ENCODE results near the gene DDAH1. TPM values are rescaled to one million over a fixed set of nuclear protein-coding genes. Genes with fewer than 3 reads are reported as not detected.

The DDAH1 gene
- 8.0 to 10.6 TPM (median 9.0 TPM) in 5 replicates for total RNA-seq (2022; extraction: Qiagen RNA extraction)

GRCh38 chr1:85465099-85465785 is at the start of gene DDAH1:
Gene DDAH1 (minus strand): TSS chr1:85465159. CDS start chr1:85465045, 114 bp downstream.

GRCh38 chr1:85276215-85276977 is 188.6 kb downstream of the DDAH1 start, which contains the start of gene BCL10:
Gene BCL10 (minus strand): TSS chr1:85276632. CDS start chr1:85276352, 280 bp downstream.

Other genes starting within 250 kb of the DDAH1 start
- gene C1orf52, start 205.5 kb downstream of the DDAH1 start, total RNA-seq (2022; extraction: Qiagen RNA extraction), result 17.9 to 20.1 TPM (median 19.3 TPM) in 5 replicates
- 12.2 to 16.0 TPM (median 14.7 TPM) in 5 replicates for gene BCL10, start 188.5 kb downstream of the DDAH1 start, total RNA-seq (2022; extraction: Qiagen RNA extraction)
- 78.9 to 111 TPM (median 92.4 TPM) in 5 replicates for gene CCN1, start 115.6 kb upstream of the DDAH1 start, total RNA-seq (2022; extraction: Qiagen RNA extraction)
- 19.4 to 21.5 TPM (median 20.1 TPM) in 5 replicates for gene ZNHIT6, start 243.3 kb upstream of the DDAH1 start, total RNA-seq (2022; extraction: Qiagen RNA extraction)